Spleen (tissue), 7 donors: ENCODE data around the gene PCSK9.
"Not testable (repeated sequence)": the region's sequence is repeated elsewhere in the genome, so short reads cannot be mapped to it uniquely, and the experiment has no call there.

Experiments
- CTCF ChIP-seq, 11 experiments: fragments of 200-600 bp in 7 of 11; fragments of 450-650 bp in 4 of 11; sonication (generic) in 4 of 11; IDR thresholded peaks in 8 of 11; conservative IDR thresholded peaks in 3 of 11; 1 replicate in 7 of 11; 2 replicates in 4 of 11; pipeline versions ENCODE4 v1.4.0 to v1.8.0; 2016 to 2021; ENCODE audit warnings: antibody characterized with exemption in 11 of 11, inconsistent platforms in 4 of 11, mild to moderate bottlenecking in 1 of 11
- POLR2A ChIP-seq, 3 donors: fragments of 450-650 bp; IDR thresholded peaks; one replicate each; pipeline ENCODE4 v1.5.1; 2017; ENCODE audit warnings: antibody characterized with exemption in 3 of 3, mild to moderate bottlenecking in 1 of 3
- donor health status: DM: no; HTN: no; CAD: no; lungs with moderate emphysema.
- donor health status: DM: no; HTN: no; CAD: no.
- donor health status: DM: no; HTN: no; CAD: no.

GRCh38 chr1:55031098-55031497, 8.2 kb upstream of the PCSK9 start:
- TF ChIP-seq CTCF (IDR thresholded peaks at IDR 0.05 in 8 of 11, conservative IDR thresholded peaks at IDR 0.05 in 3 of 11); POLR2A (IDR thresholded peaks at IDR 0.05): not testable (repeated sequence)
